Right lobe of liver (tissue), 6 donors: ENCODE results near the gene FTSJ3. TPM values are rescaled to one million over a fixed set of nuclear protein-coding genes. Genes with fewer than 3 reads are reported as not detected.

Experiments
- ATAC-seq, 4 donors: fragments of 200-7000 bp; cut with Tn5 transposase; one replicate each; pipeline ENCODE4 v1.9.1; 2020; ENCODE audit warnings: mild to moderate bottlenecking in 4 of 4, moderate library complexity in 4 of 4
- DNase-seq, 3 donors: peaks; one replicate each; pipeline ENCODE4 v3.0.0-alpha.2; 2020
- H3K27ac ChIP-seq, 3 donors: fragments of 200-600 bp; one replicate each; pipeline ENCODE4 v1.8.0; 2022
- H3K27me3 ChIP-seq, 2 donors: fragments of 200-600 bp; one replicate each; pipeline ENCODE4 v1.8.0; 2022
- H3K36me3 ChIP-seq, 4 donors: fragments of 200-600 bp; sonication (generic) in 1 of 4; one replicate each; pipeline versions ENCODE4 v1.5.1 to v1.8.0; 2017 to 2022; ENCODE audit warnings: control low read depth in 1 of 4
- H3K4me1 ChIP-seq, 4 donors: fragments of 200-600 bp; sonication (generic) in 1 of 4; one replicate each; pipeline versions ENCODE4 v1.5.1 to v1.8.0; 2017 to 2022; ENCODE audit warnings: control low read depth in 1 of 4
- H3K4me3 ChIP-seq, 3 donors: fragments of 200-600 bp; one replicate each; pipeline ENCODE4 v1.8.0; 2022
- H3K9me3 ChIP-seq, 4 donors: fragments of 200-600 bp; sonication (generic) in 1 of 4; one replicate each; pipeline versions ENCODE4 v1.5.1 to v1.8.0; 2017 to 2022; ENCODE audit warnings: control low read depth in 1 of 4
- POLR2A ChIP-seq: fragments of 450-650 bp; IDR thresholded peaks from one replicate; pipeline ENCODE4 v1.6.1; 2017; ENCODE audit warnings: antibody characterized with exemption, mild to moderate bottlenecking
- WGBS: methylation state at CpG from one replicate; pipeline ENCODE4 v1.1.6; 2018; ENCODE audit warnings: low coverage, low lambda C conversion rate; ENCODE audit not compliant: insufficient coverage; ENCODE audit errors: missing lambda C conversion rate; 5-methylcytosine and 5-hydroxymethylcytosine counted together
- intact Hi-C, 2 donors: fragments of 100-400 bp; cut with DNase I; formaldehyde crosslinking; loops; one replicate each; pipeline versions ENCODE4 v1.11.2 to v1.14.1; 2022
- total RNA-seq, 6 experiments: library from RNA; depleted of rRNA in 2 of 6; stranded (reverse); fragments of >200 nt in 2 of 6; fragmentation: NEBNext Ultra II Directional in 3 of 6; extraction: Animal tissue kit (Norgen Biotek cat#: 25700) in 3 of 6; gene quantifications; one replicate each; pipeline versions ENCODE4 v1.1.0 to v1.2.4, GENCODE V29; 2016 to 2023
- TF ChIP-seq, protein P1 (sequence below), 4 donors: fragments of 200-600 bp in 3 of 4; fragments of 450-650 bp in 1 of 4; IDR thresholded peaks; one replicate each; pipeline versions ENCODE4 v1.5.1 to v1.8.0; 2016 to 2022; ENCODE audit warnings: antibody characterized with exemption in 4 of 4, mild to moderate bottlenecking in 2 of 4
- donor health status: DM: no; HTN: yes; CAD: no.
- donor health status: DM: no; HTN: no; CAD: no.
- donor health status: DM: no; HTN: no; CAD: no.
- donor health status: DM: no; HTN: yes; CAD: no.
- donor health status: DM: no; HTN: yes; CAD: no.

Gene FTSJ3
- total RNA-seq, 6 experiments from 2014 or later = 12.9 to 25.9 (median 19.0) TPM

DNA sequence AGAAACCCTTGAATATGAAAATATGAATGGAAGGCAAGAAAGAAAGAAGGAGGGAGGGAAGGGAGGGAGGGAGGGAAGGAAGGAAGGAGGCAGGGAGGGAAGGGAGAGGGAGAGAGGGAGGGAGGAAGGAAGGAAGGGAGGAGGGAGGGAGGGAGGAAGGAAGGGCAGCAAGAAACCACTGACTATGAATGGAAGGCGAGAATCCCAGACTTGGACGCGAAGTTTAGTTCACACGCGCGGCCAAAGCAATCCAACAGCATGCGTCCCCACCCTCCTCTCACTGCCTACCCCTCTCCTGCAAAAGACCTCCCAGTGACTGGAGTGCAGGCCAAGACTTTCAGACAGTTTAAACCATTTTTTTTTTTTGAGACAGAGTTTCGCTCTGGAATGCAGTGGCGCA is 22.9 kb upstream of the FTSJ3 start:
- Histone ChIP-seq H3K4me3 (no peak overlapping the region), H3K27ac (no peak overlapping the region), H3K27me3 (no peaks in the 10 kb centered on the region), H3K4me1 (no peaks in the 10 kb centered on the region), H3K9me3 (no peaks in the 10 kb centered on the region), H3K36me3 (no peaks in the 10 kb centered on the region)
- intact Hi-C loops = no loop called here
- no peak for ATAC-seq
- 78% methylated on average over 4 of the region's 9 CpGs for WGBS
- TF ChIP-seq, protein P1, sequence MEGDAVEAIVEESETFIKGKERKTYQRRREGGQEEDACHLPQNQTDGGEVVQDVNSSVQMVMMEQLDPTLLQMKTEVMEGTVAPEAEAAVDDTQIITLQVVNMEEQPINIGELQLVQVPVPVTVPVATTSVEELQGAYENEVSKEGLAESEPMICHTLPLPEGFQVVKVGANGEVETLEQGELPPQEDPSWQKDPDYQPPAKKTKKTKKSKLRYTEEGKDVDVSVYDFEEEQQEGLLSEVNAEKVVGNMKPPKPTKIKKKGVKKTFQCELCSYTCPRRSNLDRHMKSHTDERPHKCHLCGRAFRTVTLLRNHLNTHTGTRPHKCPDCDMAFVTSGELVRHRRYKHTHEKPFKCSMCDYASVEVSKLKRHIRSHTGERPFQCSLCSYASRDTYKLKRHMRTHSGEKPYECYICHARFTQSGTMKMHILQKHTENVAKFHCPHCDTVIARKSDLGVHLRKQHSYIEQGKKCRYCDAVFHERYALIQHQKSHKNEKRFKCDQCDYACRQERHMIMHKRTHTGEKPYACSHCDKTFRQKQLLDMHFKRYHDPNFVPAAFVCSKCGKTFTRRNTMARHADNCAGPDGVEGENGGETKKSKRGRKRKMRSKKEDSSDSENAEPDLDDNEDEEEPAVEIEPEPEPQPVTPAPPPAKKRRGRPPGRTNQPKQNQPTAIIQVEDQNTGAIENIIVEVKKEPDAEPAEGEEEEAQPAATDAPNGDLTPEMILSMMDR (IDR thresholded peaks at IDR 0.05) = no peak
- TF ChIP-seq POLR2A = no peak
- no peak for DNase-seq

DNA sequence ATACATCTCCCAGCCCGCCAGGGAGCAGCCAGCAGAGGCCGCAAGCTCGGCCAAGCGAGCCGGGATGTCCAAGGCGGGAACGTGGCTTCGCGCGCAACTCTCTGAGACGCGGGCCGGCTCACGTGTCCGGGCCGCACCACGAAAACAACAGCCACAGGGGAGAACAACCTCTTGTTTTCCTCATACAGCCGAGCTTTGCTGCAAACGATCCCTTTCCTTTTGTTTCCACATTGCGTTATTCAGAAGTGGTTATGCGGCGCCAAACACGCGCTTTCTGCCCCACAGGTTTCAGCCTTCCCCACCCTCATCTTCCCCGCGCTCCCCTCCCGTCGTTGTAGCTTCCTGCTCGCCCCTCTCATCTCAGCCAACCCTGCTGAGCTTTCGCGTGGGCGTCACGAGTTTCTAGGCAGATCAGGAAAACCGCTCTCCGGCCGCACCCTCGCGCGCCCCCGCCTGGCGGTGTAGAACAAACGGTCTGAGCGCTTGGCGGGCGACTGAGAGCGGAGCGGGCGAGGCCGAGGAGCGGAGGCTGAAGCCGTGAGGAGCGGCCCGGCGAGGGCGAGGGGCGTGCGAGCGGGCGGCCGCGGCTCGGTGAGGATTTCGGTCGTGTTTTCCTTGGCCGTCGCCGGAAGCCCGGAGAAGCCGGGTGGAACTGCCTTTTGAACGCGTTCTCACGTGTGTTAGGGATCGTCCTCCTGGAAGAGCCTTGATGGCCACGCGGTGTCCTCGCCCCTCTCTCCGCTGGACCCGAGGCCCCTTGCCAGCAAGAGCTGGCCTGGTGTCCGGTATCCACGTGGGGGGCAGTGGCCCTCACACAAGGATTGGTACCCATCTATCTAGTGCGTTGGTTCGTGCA is 21.6 kb upstream of the FTSJ3 start:
- no peaks in the 10 kb centered on the region for H3K36me3 ChIP-seq
- no peak for TF ChIP-seq POLR2A
- TF ChIP-seq, protein P1 (IDR thresholded peaks at IDR 0.05) = peak; percentile 45 to 70 (median 50)
- DNase-seq (peak; percentile 90 to 95 (median 94)), ATAC-seq (peak; percentile 94 to 99 (median 96))
- WGBS = 2% methylated on average over 32 of the region's 82 CpGs
- H3K27ac ChIP-seq = peak overlapping the region in 2 of 3 donors; percentile 34 to 35
- H3K4me1 ChIP-seq = no peaks in the 10 kb centered on the region
- H3K27me3 ChIP-seq = no peaks in the 10 kb centered on the region
- intact Hi-C loops = no loop called here
- peak overlapping the region; percentile 14 to 35 (median 18) for H3K4me3 ChIP-seq
- no peaks in the 10 kb centered on the region for H3K9me3 ChIP-seq

DNA sequence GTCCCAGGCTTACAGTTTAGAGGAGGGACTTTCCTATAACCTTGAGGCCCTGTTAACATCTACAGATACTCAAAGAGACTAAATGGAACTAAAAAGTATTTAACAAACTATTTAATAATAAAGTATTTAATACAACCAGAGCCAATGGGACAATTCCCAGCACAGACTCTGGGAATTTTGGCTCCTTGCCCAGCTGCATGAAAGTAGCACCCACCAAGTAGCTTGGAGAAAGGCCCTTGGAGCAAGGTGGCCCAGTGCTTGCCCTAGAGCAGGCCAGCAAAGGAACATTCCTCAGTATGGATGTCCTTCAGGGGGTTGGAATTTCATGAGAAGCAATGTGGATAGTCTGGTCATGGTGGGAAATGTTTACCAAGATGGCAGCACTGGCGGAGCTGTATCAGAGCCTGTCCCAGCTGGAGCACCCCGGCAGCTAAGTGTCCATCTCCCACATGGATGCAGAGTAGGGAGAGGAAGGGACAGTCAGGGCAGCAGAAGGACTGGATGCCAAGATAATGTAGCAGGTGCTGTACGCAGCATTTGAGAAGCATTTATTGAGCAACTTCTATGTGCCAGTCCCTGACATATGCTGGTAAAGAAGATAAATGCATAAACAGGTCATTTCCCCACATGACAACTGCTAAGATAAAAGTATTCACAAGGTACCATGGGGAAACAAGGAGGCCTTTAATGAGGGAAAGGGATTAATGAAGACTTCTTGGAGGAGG is 20.2 kb upstream of the FTSJ3 start:
- Histone ChIP-seq H3K4me1 (peaks cover 0 to 6% (median 3%) of the 10 kb centered on the region in 4 donors), H3K9me3 (peaks cover 0 to under 1% (median 0%) of the 10 kb centered on the region in 4 donors), H3K4me3 (no peak overlapping the region), H3K27ac (no peak overlapping the region), H3K27me3 (no peaks in the 10 kb centered on the region), H3K36me3 (no peaks in the 10 kb centered on the region)
- WGBS = 0% methylated on average over 1 of the region's 3 CpGs
- TF ChIP-seq, protein P1 (IDR thresholded peaks at IDR 0.05) = no peak
- TF ChIP-seq POLR2A = no peak
- intact Hi-C loops = no loop called here
- DNase-seq = no peak
- no peak for ATAC-seq

DNA sequence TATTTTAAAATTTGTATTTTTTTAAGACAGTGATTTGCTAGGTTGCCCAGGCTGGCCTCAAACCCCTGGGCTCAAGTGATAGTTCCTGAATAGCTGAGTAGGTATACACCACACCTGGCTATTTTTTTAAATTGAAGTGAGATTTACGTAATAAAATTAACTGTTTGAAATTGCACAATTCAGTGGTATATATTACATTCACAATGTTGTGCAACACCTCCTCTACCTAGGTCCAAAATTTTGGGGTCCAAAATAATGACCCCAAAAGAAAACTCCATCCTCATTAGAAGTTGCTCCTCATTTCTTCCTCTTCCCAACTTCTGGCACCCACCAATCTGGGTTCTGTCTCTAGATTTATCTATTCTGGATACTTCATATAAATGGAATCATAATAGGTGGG is 18.0 kb upstream of the FTSJ3 start:
- Histone ChIP-seq H3K36me3 (no peaks in the 10 kb centered on the region), H3K27me3 (no peaks in the 10 kb centered on the region), H3K27ac (no peak overlapping the region), H3K4me1 (peaks cover 3 to 17% (median 10%) of the 10 kb centered on the region in 4 donors), H3K9me3 (peaks cover 0 to 3% (median 0%) of the 10 kb centered on the region in 4 donors), H3K4me3 (no peak overlapping the region)
- no peak for TF ChIP-seq POLR2A
- TF ChIP-seq, protein P1 (IDR thresholded peaks at IDR 0.05) = no peak
- DNase-seq = no peak
- no peak for ATAC-seq
- WGBS = 4% methylated on average over 1 of the region's 1 CpG
- intact Hi-C loops = no loop called here
